ENCODE data around the gene HPCAL1. TPM values are rescaled to one million over a fixed set of nuclear protein-coding genes. Genes with fewer than 3 reads are reported as not detected.

Gene HPCAL1
- total RNA-seq, 1 experiment from 2014 or later, result 312 TPM

- no peaks in the 10 kb centered on the region for H3F3A ChIP-seq (ENCODE audit: low read length, unreplicated experiment)
- ATAC-seq, result no peak
- no peak overlapping the region for H3K27ac ChIP-seq (ENCODE audit: low read length)
- no peak overlapping the region for H3K9ac ChIP-seq (ENCODE audit: low read length)
- no peaks in the 10 kb centered on the region for H3K9me3 ChIP-seq (ENCODE audit: low read length)
- BruUV-seq (replicated peaks), result no TSS peak
- peaks cover 100% of the 10 kb centered on the region for H3K79me2 ChIP-seq (ENCODE audit: low read length)
- CTCF ChIA-PET, result no interaction called here
- no peak overlapping the region for H3K4me2 ChIP-seq (ENCODE audit: low read length)
- H3K36me3 ChIP-seq (ENCODE audit: low read depth, low read length), result peaks cover 33% of the 10 kb centered on the region
- peaks cover 97% of the 10 kb centered on the region for H4K20me1 ChIP-seq (ENCODE audit: low read length)
- H3K9me2 ChIP-seq (replicated peaks; ENCODE audit: low read length), result 0 out of 2 replicates have a peak, but pooled peaks cover 5% of the 10 kb centered on the region
- H3K27me3 ChIP-seq (ENCODE audit: low read length), result no peaks in the 10 kb centered on the region
- no peak overlapping the region for H2AFZ ChIP-seq (ENCODE audit: low read length)
- no peak overlapping the region for H3K4me3 ChIP-seq (ENCODE audit: low read length)
- POLR2A ChIA-PET (ENCODE audit: unreplicated experiment), result no interaction called here
- peaks cover 23% of the 10 kb centered on the region for H3K4me1 ChIP-seq (ENCODE audit: insufficient read depth, low read length)
- DNase-seq, result no peak
- intact Hi-C loops (cut with micrococcal nuclease), result no loop called here
- TF ChIP-seq EZH2 (IDR thresholded peaks at IDR 0.05; ENCODE audit: low read length, unreplicated experiment) (no peak), EZH2phosphoT487 (IDR thresholded peaks at IDR 0.05; ENCODE audit: borderline replicate concordance, low read length) (no peak), CTCF (conservative IDR thresholded peaks at IDR 0.05; ENCODE audit: low read depth, low read length) (no peak)
These were observed 7.7 kb downstream of the HPCAL1 start for GRCh38 chr2:10310309-10310888.

DNA sequence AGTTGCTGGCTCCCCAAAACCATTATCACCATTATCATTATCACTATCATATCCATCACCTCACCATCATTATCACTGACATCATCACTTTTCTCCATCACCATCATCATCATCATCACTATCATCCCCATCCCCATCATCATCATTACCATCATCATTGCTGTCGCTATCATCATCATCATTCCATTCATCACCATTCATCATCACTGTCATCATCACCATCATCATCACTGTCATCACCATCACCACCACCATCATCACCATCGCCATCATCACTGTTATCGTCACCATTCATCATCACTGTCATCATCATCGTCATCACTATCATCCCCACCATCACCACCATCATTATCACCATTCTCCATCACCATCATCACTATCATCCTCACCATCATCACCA is 9.0 kb downstream of the HPCAL1 start:
- no peaks in the 10 kb centered on the region for H3K27me3 ChIP-seq (ENCODE audit: low read length)
- peaks cover 10% of the 10 kb centered on the region for H3K4me1 ChIP-seq (ENCODE audit: insufficient read depth, low read length)
- H3K4me3 ChIP-seq (ENCODE audit: low read length), result no peak overlapping the region
- no peak overlapping the region for H3K4me2 ChIP-seq (ENCODE audit: low read length)
- no peak for DNase-seq
- no peak for ATAC-seq
- peaks cover 97% of the 10 kb centered on the region for H4K20me1 ChIP-seq (ENCODE audit: low read length)
- H3K9ac ChIP-seq (ENCODE audit: low read length), result no peak overlapping the region
- ChIA-PET CTCF (no interaction called here), POLR2A (ENCODE audit: unreplicated experiment) (no interaction called here)
- H3K27ac ChIP-seq (ENCODE audit: low read length), result no peak overlapping the region
- H3K36me3 ChIP-seq (ENCODE audit: low read depth, low read length), result peaks cover 32% of the 10 kb centered on the region
- H3K9me2 ChIP-seq (replicated peaks; ENCODE audit: low read length), result 0 out of 2 replicates have a peak, but pooled peaks cover 5% of the 10 kb centered on the region
- no TSS peak for BruUV-seq (replicated peaks)
- peaks cover 100% of the 10 kb centered on the region for H3K79me2 ChIP-seq (ENCODE audit: low read length)
- no peaks in the 10 kb centered on the region for H3K9me3 ChIP-seq (ENCODE audit: low read length)
- H3F3A ChIP-seq (ENCODE audit: low read length, unreplicated experiment), result no peaks in the 10 kb centered on the region
- intact Hi-C loops (cut with micrococcal nuclease), result no loop called here
- no peak overlapping the region for H2AFZ ChIP-seq (ENCODE audit: low read length)
- no peak for TF ChIP-seq EZH2phosphoT487 (IDR thresholded peaks at IDR 0.05; ENCODE audit: borderline replicate concordance, low read length)
- TF ChIP-seq EZH2 (IDR thresholded peaks at IDR 0.05; ENCODE audit: low read length, unreplicated experiment), result no peak

DNA sequence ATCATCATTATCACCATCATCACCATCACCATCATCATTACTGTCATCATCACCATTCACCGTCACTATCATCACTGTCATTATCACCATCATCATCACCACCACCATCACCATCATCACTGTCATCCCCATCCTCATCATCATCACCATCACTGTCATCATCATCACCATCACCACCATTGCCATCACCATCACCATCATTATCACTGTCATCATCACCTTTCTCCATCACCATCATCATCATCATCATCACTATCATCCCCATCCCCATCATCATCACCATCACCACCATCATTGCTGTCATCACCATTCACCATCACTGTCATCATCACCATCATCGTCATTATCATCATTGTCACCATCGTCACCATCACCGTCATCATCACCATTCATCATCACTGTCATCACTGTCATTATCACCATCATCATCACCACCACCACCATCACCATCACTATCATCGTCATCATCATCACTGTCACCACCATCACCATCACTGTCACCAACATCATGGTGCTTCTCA is 9.8 kb downstream of the HPCAL1 start:
- no peak overlapping the region for H3K9ac ChIP-seq (ENCODE audit: low read length)
- no TSS peak for BruUV-seq (replicated peaks)
- CTCF ChIA-PET, result no interaction called here
- no peak overlapping the region for H3K4me2 ChIP-seq (ENCODE audit: low read length)
- TF ChIP-seq EZH2phosphoT487 (IDR thresholded peaks at IDR 0.05; ENCODE audit: borderline replicate concordance, low read length), result no peak
- TF ChIP-seq CTCF (conservative IDR thresholded peaks at IDR 0.05; ENCODE audit: low read depth, low read length), result no peak
- no peak for TF ChIP-seq EZH2 (IDR thresholded peaks at IDR 0.05; ENCODE audit: low read length, unreplicated experiment)
- intact Hi-C loops (cut with micrococcal nuclease), result no loop called here
- POLR2A ChIA-PET (ENCODE audit: unreplicated experiment), result no interaction called here
- H3K9me3 ChIP-seq (ENCODE audit: low read length), result no peaks in the 10 kb centered on the region
- DNase-seq (no peak), ATAC-seq (no peak)
- H2AFZ ChIP-seq (ENCODE audit: low read length), result no peak overlapping the region
- peaks cover 2% of the 10 kb centered on the region for H3K4me1 ChIP-seq (ENCODE audit: insufficient read depth, low read length)
- H3K79me2 ChIP-seq (ENCODE audit: low read length), result peaks cover 100% of the 10 kb centered on the region
- H3K4me3 ChIP-seq (ENCODE audit: low read length), result no peak overlapping the region
- no peaks in the 10 kb centered on the region for H3F3A ChIP-seq (ENCODE audit: low read length, unreplicated experiment)
- no peaks in the 10 kb centered on the region for H3K27me3 ChIP-seq (ENCODE audit: low read length)
- peaks cover 30% of the 10 kb centered on the region for H3K36me3 ChIP-seq (ENCODE audit: low read depth, low read length)
- H3K27ac ChIP-seq (ENCODE audit: low read length), result no peak overlapping the region
- H3K9me2 ChIP-seq (replicated peaks; ENCODE audit: low read length), result 0 out of 2 replicates have a peak, but pooled peaks cover 5% of the 10 kb centered on the region
- peaks cover 97% of the 10 kb centered on the region for H4K20me1 ChIP-seq (ENCODE audit: low read length)
